ENCODE results near the gene IQSEC2.

Gene IQSEC2

DNA sequence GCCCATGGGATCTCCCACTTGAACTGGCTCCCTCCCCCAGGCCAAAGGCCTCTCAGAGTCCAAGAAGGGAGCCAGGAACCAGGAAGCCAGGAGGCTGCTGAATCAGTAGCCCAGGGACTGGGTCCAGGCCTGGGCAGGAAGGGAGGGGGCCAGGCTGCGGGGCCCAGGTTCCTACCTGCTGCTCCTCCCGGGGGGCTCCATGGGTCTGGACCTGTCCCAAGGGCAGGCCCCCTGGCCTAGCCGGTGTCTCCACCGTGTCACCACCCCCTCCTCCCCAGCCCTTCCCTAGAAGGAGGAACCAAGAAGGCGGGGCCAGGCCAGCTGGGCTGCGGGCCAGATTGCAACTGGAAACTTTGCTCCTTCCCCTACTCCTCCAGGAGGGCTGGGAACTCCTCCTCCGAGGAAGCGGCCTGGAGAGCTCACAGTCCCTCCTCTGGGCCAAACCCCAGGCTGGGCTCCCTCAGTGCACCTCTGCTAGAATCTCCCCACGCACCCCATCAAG, at the start of gene IQSEC2:
TSS of gene IQSEC2 (minus strand) at position 264 of the 502 bp plus-strand sequence.
- no peak for DNase-seq

DNA sequence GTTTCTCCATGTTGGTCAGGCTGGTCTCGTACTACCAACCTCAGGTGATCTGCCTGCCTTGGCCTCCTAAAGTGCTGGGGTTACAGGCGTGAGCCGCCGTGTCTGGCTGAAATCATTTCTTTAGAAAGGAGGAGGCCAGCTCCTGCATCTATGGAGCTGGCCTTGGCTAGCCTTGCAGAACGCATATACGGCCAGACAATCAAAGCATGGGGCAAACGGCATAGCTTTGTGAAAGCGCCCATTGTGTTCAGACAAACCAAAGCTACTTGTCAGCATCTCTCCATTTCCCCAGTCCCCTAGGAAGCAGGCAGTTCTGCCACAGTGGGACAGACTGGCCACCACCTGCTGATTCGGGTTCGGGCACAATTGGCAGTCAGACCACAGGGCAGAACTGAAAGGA, 48.9 kb upstream of the IQSEC2 start:
- DNase-seq: no peak

DNA sequence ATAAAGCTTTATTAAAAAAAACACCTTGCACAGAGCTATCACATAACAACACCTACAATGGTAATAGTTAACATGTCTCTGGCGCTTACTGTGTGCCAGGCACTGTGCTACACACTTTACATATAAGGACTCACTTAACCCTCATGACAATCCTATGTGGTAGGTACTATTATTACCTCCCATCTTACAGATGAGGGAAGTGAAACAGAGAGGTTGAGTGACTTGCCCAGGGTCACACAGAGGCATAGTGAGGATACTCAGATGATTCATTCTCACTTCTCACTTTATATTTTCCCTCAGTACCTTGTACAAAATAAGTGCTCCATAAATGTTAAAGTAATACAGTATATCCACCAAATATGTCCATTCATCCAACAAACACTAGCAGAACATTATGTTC, 43.4 kb upstream of the IQSEC2 start:
- DNase-seq: no peak

DNA sequence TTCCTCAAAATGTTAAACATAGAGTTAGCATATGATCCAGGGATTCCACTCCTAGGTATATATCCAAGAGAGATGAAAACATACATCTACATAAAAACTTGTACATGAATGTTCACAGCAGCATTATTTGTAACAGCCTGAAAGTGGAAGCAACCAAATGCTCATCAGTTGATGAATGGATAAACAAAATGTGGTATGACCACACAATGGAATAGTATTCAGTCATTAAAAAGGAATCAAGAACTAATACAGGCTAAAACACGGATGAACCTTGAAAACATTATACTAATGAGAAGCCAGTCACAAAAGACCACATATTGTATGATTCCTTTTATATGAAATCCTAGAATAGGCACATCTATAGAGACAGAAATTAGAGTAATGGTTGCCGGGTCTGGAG, 42.7 kb upstream of the IQSEC2 start:
- no peak for DNase-seq

DNA sequence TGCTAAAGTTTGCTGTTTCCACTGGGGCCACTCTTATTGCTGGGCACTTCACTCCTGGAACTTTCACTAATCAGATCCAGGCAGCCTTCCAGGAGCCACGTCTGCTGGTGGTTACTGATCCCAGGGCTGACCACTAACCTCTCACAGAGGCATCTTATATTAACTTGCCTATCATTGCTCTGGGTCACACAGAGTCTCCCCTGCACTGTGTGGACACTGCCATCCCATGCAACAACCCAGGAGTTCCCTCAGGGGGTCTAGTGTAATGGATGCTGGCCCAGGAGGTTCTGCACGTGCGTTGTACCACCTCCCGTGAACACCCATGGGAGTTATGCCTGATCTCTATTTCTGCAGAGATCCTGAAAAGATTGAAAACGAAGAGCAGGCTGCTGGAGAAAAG, 41.8 kb upstream of the IQSEC2 start:
- DNase-seq: no peak

DNA sequence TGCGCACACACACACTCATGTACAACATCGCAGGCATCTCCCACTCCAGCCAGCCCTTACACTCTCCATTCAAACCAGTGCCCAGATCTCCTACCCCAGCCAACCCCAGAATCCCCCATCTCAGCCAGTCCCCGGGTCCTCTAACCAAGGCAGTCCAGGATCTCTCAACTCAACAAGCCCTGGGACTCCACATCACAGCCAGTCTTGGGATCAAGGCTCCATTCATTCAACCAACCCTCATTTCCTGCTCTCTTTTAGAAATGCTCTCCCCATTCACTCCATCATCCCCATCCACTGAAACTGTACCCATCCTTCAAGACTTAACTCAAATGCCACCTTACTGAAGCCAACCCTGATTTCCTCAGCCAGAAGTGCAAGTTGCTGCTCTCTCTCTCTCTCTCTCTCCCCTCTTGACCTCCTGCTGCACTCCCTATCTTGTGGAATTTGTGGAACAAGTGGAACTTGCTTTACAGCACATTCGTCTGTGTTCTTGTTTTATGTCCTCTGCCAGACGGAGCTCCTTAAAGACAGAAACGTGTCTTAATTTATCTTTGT, 40.6 kb upstream of the IQSEC2 start:
- DNase-seq: no peak

DNA sequence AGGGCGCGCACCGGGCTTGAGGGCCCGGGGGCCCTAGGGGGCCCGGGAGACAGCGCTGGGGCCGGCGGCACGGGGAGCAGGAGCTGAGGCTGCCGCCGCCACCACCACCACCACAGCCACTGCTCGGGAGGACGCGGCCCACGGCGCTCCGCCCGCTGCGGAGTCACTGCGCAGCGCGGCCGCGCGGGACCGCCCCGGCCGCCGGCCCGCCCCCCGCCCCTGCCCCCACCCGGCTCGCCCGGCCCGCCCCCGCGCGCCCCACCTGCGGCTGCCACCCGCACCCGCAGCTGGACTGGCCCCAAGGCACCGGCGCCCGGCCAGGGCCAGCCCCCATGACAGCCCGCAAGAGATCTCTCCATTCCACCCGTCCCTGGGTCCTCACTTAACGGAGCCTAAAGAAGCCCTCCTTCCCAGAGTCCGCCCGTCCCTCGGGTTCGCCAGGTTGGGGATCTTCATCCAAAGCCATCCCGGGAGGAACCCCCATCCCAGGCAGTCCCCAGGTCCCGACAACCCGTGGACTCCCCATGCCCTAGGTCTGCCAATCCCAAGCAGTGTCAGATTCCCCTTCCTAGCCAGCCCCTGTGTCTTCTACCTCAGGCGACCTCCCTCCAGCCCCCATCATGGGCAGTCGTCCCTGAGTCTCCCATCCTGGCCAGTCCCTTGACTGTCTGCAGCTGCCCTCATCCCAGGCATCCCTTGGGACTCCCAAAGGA, 40.0 kb upstream of the IQSEC2 start:
- no peak for DNase-seq

DNA sequence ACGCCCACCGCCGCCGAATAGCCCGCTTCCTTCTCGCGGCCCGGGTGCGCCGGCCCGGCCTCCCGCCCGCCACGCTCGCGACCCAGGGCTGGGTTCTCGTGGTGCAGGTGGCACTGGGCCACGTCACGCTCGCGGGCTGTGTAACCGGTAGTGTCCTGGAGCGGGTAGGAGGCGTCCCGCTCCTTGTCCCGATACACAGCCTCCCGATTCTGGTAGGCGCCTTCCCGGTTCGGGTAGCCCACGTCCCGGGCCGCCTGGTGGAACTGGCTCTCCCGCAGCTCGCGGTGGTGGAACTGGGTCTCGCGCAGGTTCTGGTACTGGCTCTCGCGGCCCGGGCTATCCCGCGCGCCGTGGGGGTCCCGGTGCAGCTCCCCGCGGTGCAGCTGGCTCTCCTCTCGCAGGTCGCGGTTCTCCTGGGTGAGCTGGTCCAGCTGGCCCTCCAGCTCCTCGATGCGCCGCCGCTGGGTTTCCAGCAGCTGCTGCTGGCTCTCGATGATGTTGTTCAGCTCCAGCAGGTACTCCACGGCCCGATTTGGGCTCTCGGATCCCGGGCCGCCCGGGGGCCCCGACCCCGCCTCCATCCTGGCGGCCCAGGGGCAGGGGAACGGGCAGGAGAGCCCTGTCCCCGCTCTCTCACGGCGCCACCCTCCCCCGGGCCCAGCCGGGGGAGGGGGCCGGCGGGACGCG, 39.3 kb upstream of the IQSEC2 start:
- DNase-seq: no peak

DNA sequence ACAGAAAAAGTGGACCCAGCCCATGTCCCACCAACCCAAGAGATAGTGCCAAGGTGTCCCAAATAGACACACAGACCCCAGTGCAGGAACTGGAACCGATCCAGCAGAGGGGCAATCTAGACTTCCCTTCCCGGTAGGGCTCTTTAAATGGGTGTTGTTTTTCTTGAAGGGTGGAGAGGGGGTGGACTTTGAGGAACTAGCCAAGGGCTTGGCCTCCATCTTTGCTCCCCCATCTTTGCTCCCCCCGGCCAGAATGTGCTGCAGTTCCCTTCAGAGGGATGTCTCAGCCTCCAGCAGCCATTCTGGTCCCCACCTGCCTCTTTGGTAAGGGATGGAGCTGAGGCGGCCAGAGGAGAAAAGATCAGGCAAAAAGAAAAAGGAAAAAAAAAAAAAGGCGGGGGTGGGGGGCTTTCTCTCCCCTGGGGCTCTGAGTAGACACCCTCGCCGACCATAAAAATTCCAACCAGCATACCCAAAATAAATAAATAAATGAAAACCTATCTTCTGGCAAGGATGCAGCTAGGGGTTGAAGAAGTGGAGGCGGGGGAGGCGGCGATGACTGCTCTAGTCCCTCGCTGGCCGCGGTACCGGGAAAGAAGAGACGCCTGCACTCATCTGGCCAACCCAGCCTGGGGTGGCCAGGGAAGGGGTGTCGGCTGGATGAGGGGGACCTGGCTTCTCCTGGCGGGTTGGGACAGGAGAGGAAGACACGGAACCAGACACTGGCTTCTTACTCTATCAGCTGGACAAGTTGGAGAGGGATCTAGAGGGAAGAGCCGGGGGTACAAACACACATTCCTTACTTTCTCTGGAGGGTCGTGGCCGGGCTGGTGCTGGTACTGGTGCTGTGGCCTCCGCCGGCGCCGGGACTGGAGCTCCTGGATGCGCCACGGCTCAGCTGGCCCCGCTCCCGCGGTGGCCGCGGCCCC, 38.5 kb upstream of the IQSEC2 start:
- no peak for DNase-seq

DNA sequence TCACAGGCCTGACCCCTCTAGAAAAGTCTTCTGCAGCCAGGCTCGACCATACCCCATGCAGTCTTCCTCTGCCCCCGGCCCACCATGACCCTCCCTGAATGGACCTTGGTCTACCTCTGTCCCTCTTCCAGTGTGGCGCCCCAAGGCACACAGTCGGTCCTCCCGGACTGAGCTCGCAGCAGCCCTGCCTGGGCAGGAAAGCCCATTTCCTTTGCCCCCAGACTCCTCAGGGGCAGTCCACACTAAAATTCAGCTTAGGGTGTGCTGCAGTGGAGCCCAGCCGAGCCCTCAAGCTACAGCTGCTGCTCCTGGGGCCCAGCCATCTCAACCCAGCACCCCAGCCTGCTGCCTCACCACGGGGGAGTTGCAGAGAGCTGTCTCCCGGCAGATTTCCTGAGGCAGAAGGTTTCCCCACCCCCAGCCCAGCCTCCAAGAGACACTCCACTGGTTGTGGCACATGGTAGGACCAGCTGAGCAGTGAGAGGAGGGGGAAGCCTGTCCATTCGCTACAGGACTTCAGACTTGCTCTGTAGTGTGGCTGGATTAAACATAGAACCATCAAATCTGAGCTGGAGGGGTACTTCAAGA, 37.5 kb upstream of the IQSEC2 start:
- DNase-seq: no peak

DNA sequence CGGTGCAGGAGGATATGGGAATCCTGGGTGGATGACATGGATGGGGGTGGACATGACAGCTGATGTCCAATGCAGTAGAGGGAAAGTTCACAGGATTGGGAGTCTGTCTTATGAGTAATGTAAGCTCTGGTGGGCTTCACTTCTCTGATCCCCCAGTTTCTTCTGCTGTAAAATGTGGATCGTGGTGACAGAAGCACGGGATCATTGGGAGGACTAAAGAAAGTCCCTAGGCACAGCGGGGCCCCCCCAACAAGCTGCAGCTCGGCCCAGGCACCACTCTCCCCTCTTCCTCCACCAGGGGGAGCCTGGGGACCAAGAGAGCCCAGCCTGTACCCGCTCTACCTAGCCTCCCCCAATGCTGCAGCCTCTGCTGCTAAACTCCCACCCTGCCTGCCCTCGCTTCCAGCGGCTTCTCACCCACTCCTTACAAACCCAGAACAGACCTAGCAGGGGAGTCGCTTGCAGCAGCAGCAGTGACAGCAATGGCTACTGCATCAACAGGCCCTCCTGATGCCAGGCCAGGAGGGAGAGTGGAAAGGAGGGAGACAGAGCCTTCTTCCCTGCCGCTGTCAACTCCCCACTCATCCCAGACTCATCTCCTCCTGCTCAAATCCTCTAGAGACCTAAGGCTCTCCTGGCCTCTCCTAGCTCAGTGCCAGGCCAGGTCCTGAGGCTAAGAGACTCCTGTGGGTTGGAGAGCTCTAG, 36.1 kb upstream of the IQSEC2 start:
- peak; percentile 54 for DNase-seq

DNA sequence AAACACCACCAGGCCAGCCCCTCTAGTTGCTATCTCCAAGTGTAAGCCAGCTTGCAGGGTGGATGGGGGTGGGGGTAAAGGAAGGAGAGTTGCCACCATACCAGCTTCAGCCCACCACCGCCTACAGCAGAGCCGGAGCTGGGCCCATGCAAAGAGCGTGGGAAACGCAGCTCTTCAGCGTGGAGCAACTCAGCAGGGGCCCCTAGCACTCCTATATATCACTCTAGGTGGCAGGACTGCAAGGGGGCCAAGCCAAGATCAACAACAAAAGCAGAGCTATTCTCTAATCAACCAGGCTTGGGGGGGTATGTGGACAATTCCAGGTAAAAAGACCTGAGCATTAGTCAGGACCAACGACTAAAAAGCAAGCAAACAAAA, 35.5 kb upstream of the IQSEC2 start:
- DNase-seq: peak; percentile 13

DNA sequence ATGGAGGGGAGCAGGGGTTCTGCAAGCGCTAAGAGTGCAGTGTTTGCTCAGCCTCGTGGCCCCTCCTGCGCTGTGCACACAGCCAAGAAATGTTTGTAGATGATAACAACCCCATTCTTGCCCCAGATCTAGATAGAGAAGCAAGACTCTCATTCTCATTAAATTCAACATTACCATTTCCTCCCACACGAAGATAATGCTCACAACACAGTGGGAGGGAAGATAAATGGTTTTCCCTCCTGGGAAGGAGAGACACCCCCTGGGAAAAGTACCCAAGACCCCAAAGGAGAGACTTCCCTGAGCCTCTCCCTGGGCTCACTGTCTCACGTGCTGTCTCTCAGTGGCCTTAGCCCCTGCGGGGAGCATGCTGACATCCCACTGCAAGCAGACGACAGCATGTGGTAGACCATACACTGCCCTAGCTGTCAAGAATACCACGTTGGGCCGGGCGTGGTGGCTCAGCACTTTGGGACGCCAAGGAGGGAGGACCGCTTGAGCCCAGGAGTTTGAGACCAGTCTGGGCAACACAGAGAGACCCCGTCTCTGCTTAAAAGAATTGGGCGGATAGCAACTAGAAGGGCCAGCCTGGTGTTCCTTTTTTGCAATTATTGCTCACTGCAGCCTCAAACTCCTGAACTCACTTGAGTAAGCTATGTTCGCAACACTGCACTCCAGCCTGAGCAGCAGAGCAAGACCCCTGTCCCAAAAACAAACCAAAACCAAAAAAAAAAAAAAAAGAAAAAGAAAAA, 34.9 kb upstream of the IQSEC2 start:
- DNase-seq: no peak

DNA sequence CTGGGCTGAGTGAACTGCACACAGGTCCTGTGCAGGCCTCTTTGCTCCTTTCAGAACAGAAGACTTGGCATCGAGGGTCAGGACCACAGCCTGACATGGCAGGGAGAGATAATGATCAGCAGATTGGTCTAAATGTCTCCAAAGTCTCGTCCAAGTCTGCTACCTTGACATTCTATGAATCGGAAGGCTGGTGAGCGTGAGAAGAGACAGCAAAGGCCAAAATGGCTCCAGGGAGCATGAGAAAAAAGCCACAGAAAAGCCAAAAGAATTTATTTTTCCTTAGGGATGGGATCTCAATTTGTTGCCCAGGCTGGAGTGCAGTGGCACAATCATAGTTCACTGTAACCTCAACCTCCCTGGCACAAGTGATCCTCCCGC, 32.3 kb upstream of the IQSEC2 start:
- DNase-seq: no peak

DNA sequence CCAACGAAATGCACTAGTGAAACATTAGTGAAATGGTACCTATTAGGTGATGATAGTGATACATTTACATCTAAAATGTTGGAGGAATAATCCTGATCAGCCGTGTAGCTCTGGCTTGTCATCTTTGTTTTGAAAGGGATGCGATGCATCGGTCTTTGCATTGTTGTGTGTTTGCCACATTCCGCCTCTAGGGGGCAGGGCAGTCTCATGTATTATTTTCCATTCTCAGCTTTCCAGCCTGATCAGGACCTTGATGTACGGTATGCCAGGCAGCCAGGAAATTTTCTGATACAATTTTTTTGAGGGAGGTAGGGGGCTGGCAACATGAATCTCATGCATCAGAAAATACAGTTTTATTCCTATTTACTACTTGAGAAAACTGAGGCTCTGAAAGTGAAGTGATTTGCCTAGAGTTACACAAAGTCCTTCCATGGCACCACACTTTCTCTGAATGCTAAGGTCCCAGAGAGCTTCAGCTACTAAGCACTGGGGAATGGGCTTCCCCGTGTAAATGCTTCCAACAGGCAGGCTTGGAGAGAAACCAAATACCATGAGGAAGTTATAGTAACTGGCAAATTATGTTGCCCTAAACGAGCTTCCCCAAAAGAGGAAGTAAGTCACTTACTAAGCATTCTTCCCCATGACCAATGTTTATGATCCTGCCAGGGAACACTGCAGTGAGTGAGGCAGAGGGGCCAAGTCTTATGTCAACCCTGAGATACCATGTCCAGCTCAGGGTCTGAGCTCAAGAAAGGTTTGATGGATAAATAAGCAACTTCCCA, 31.8 kb upstream of the IQSEC2 start:
- peak; percentile 35 for DNase-seq

DNA sequence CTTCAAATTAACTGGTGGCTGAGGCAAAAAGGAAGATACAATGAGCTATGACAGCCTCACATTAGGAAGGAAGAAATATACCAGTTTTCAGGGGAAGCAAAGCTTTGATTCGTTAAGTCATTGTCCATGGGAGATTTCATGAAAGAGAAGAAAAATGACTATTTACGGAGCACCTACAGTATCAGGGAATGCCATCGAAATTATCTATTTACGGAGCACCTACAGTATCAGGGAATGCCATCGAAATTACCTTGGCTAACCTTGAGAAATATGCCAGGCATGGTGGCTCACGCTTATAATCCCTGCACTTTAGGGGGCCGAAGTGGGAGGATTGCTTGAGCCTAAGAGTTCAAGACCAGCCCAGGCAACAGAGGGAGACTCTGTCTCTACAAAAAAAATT, 28.5 kb upstream of the IQSEC2 start:
- DNase-seq: no peak

DNA sequence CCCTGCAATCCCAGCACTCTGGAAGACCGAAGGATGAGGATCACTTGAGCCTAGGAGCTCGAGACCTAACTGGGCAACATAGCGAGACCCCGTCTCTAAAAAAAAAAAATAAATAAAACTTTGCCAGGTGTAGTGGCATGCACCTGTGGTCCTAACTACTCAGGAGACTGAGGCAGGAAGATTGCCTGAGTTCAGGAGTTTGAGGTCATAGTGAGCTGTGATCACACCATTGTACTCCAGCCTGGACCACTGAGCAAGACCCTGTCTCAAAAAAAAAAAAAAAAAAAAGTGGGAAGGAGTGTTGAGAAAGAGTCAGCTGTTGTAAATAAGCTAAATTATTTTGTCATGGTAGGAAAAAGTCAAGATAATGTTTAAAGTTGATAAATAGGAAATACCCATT, 27.5 kb upstream of the IQSEC2 start:
- DNase-seq: no peak

DNA sequence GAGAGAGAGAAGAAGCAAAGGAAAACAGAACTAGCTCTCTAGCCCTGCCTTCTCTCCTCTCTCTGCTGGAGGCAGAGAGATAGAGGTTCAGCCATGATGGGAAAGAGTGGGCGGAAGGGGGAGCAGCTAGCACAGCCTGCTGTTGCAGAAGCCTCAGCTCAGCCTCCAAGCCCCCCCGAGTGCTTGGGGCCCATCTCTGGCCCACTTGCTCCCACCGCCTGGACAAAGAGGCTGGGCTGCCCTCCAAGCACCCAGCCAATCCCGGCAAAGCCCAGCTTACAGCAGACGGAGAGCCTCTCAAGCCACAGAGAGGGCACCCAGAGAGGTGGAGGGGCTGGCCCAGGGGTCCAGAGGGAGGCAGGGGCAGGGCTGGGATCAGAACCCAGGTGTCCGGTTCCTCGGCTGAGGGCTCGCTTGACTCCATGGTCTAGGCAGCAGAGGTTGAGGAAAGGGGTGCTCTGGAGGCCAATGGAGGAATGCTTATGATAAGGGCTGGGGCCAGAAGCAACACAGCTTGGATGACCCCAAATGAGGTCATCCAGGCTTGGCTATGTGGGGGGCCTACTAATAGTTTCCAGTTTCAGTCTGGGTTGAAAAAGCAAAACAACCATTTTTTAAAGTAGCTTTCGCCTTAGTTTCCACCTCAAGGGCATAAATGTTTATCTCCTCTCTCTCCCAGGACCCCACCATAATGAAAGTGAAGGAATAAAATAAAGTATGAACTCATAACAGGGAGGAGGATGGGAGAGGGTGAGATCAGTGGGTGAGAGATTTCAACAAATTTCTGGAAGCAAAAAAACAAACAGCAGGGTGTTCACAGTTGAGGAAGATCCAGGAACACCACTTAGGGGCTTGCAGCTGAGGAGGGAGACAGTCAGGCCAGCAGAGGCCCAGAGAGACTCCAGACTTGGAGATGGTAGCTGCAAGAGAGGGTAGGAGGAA, 24.9 kb upstream of the IQSEC2 start:
- no peak for DNase-seq

DNA sequence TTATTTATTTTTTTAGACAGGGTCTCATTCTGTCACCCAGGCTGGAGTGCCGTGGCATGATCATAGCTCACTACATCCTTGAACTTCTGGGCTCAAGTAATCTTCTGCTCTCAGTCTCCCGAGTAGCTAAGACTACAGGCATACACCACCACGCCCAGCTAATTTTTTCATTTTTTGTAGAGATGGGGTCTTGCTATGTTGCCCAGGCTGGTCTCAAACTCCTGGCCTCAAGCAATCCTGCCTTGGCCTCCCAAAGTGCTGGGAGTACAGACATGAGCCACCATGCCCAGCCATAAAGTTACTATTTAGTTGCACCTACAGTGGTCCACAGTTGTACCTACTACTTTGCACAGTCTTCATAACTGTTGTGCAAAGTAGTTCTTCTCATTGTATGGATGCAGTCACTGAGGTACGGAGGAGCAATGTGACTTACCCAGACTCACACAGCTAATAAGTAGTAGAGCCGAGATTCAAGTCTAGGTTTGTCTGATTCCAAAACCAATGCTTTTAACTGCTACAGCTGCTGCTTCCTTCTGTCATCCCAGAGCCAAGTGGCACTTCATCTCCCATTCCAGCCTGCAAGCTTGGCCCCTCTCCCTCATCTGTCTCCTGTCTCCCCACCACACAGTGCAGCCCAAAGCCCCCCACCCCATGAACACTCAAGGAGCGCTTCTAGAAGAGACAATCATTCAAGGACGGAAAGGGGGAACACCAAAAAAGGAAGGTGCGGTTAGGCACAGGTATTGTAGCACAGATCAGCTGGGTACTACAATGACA, 24.0 kb upstream of the IQSEC2 start:
- DNase-seq: no peak

Measured in NCI-H345 (cell line).